ENCODE measurements around the gene GJA1.

- TF ChIP-seq CTCF (IDR thresholded peaks at IDR 0.05; ENCODE audit: insufficient read depth, low read length, poor library complexity, severe bottlenecking) (no peak), EZH2phosphoT487 (conservative IDR thresholded peaks at IDR 0.05; ENCODE audit: low read length) (no peak)
Observed at GRCh38 chr6:121460170-121460569, 24.7 kb downstream of the GJA1 start.
